COLO829 (cell line): ENCODE results near the gene THSD7B.

ENCODE experiments used
- DNase-seq: peaks from one replicate; pipeline ENCODE4 v3.0.0; 2012; ENCODE audit warnings: low spot score

The THSD7B gene

GRCh38 chr2:136801661-136802060, 36.3 kb downstream of the THSD7B start:
- no peak for DNase-seq

DNA sequence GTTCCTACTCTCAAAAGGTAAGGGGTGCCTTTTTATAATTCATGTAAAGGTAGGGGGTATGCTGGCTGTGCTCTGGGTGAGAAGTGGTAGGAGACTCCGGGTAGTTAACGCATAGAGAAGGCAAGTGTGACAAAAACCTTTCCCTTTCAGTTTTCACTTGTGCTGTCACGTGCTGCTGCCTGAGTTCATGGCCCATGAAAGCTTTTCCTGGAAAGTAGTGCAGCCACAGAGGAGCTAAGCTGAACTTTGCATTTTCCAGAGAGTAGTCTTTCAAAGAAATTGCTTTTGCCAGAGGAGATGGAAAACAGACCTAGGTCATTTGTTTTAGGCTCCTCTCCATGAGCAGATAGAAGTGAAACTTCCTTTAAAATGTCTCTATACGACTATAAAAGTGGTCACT, 44.7 kb downstream of the THSD7B start:
- no peak for DNase-seq

- DNase-seq: no peak
These were observed 53.5 kb downstream of the THSD7B start for GRCh38 chr2:136818839-136819238.

DNA sequence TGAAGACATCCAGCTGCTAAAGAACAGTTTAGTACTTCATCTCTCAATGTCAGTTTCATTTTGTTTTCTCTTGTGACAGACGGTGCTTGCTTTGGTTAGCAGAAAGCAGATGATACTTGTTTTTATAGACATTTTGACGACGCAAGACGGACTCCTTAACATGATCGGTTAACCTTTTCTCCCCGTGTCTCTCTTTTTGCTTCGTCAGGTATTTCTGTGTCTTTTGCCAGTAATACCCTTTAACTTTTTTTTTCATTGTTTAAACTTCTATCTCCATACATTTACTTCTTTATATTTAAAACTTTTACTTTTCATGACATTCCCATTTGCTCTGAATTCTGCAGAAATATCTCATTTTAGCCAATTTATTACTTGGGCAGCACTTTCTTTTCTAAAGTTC, 57.9 kb downstream of the THSD7B start:
- DNase-seq: no peak

GRCh38 chr2:136828162-136828561, 62.8 kb downstream of the THSD7B start:
- DNase-seq: no peak

GRCh38 chr2:136828774-136829173, 63.4 kb downstream of the THSD7B start:
- DNase-seq: no peak

DNA sequence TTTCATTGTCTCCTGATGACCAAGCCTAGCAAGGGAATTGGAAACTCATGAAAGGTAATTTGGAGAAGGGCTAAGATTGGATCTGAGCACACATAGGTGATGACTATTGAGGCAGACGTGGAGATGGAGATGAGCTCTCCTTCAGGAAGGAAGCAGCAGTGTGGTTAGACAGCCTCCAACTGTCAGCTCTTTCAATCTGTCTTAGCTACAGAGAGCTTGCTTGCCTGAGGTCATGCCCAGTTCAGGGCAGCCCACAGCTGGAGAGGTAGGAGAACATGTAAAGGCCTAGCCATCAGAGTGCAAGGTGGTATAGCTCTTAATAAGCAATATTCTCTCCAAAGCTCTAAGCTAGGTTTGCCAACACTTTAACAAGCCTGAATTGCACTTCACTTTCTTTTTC, 79.2 kb downstream of the THSD7B start:
- DNase-seq: no peak

GRCh38 chr2:136858656-136859055, 93.3 kb downstream of the THSD7B start:
- DNase-seq: no peak

- no peak for DNase-seq
These were observed 95.2 kb downstream of the THSD7B start for GRCh38 chr2:136860443-136860958.

- DNase-seq: no peak
These were observed 98.1 kb downstream of the THSD7B start for GRCh38 chr2:136863468-136863867.

- DNase-seq: no peak
These were observed 98.5 kb downstream of the THSD7B start for GRCh38 chr2:136863874-136864273.

- DNase-seq: no peak
These were observed 106.1 kb downstream of the THSD7B start for GRCh38 chr2:136871424-136871823.

- DNase-seq: peak; percentile 8
These were observed 108.9 kb downstream of the THSD7B start for GRCh38 chr2:136874258-136874657.

GRCh38 chr2:136891100-136891499, 125.8 kb downstream of the THSD7B start:
- no peak for DNase-seq

DNA sequence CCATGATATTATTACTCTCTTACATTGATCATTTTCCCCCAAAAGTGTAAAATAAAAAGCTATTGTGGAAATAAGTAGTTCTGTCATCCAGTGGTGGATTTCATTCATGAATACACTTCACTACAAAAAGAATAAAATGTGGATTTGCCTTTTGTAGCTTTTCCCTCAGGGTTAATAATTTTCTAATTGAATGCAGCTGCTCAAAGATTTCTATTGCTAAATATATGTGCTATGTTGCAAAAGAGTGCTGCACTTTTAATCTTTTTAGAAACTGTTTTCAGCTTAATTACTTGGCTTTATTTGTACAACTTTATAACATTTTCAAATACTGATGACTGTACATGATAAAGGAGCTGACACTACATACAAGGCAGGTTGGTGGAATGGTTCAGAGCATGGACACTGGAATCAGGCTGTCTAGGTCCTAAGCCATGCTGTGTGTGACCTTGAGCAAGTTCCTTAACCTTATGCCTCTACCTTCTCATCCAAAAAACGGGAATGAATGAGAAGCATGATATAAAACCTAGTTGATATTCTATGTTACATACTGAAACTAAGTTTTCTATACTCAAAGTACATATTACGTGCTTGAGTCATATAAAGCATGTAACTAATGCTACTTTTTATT, 128.8 kb downstream of the THSD7B start:
- no peak for DNase-seq

- DNase-seq: no peak
These were observed 136.4 kb downstream of the THSD7B start for GRCh38 chr2:136901732-136902131.

DNA sequence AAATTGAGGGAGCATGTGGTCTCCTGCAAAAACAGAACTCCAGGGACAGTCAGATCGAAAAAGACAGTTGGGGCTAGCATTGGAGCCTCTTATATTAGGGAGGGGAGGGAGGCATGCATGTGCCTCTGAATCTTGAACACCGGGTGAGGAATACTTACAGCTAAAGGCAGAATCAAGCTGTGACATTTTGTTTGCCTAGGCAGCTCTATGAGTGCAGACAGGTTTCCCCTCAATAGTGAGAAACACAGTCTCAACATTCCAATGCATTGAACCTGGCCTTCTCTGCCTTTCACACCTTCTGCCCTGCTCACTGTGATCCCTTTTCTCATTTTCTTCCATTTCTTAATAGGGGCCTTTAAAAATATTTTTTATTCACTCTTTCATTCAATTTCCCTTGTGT, 140.4 kb downstream of the THSD7B start:
- no peak for DNase-seq

- DNase-seq: no peak
These were observed 144.4 kb downstream of the THSD7B start for GRCh38 chr2:136909777-136910176.

- DNase-seq: no peak
These were observed 150.8 kb downstream of the THSD7B start for GRCh38 chr2:136916131-136916530.

GRCh38 chr2:136917411-136917881, 152.1 kb downstream of the THSD7B start:
- DNase-seq: no peak

GRCh38 chr2:136919682-136920081, 154.3 kb downstream of the THSD7B start:
- DNase-seq: no peak

DNA sequence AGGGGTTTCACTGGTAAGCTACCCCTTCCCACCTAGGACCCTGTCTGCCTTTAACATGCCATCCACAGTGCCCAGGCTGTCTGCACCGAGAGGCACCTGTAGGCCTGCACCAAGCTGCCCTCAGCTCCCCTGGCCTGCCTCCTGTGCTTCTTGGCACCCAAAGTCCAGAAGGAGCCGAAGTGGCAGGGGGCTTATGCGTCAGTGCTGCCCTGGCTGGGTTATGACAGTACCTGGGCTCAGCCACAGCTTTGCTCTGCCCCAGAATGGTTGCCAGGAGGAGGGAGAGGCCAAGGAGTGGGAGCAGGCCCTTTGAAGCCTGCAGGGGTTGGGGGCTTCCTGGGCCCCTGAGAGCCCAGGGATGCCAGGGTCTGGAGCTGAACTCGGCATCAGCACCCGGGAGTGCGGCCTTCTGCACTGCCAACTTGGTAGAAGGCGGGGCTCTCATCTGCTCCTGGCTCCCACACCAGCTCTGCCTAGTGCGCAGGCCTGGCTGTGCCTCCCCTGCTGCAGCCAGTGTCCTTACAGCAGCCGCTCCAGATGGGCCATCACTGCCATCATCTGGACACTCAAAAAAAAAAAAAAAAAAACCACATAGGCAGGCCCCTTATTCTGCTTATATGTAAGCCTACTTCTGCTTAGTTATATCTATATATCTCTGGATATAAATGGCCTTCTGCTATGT, 155.4 kb downstream of the THSD7B start:
- DNase-seq: no peak

DNA sequence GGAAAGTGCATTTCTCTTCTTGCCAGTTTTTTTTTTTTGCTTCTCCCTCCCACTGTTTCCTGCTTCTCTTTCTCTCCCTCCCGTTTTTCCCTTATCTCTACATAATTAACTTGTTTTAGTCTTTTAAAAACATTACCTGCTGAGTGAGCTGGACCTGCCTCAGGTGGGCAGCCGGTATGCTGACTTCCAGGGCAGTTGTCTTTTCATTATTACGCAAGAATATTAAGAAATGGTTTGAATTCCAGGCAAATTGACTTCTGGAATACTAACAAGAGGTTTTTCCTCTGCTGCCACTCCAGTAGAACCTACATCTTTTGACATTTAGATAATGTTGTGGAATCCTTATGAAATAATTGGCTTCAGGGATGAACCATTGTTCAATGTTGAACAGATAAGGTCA, 161.8 kb downstream of the THSD7B start:
- no peak for DNase-seq

- DNase-seq: no peak
These were observed 164.2 kb downstream of the THSD7B start for GRCh38 chr2:136929531-136929930.
